Trophoblast cell (in vitro differentiated cells and primary cell): ENCODE results near the gene TSC1.

Source experiments
- DNase-seq, 2 donors: peaks; one replicate each; pipeline ENCODE4 v3.0.0-alpha.2; 2016
- H2AFZ ChIP-seq: 2 replicates; pipeline ENCODE4 v1.6.1; 2013; ENCODE audit warnings: low read length, moderate library complexity, mild to moderate bottlenecking; ENCODE audit not compliant: insufficient read depth, poor library complexity
- H2AK5ac ChIP-seq: 2 replicates; pipeline ENCODE4 v1.6.1; 2013; ENCODE audit warnings: mild to moderate bottlenecking, low read length
- H2BK120ac ChIP-seq: 2 replicates; pipeline ENCODE4 v1.6.1; 2013; ENCODE audit warnings: low read length, mild to moderate bottlenecking, moderate library complexity; ENCODE audit not compliant: insufficient read depth, poor library complexity
- H2BK12ac ChIP-seq: 2 replicates; pipeline ENCODE4 v1.6.1; 2013; ENCODE audit warnings: mild to moderate bottlenecking, low read length, moderate library complexity
- H2BK5ac ChIP-seq: 2 replicates; pipeline ENCODE4 v1.6.1; 2013; ENCODE audit warnings: low read length, low read depth, moderate library complexity, mild to moderate bottlenecking; ENCODE audit not compliant: poor library complexity
- H3K14ac ChIP-seq: 2 replicates; pipeline ENCODE4 v1.6.1; 2013; ENCODE audit warnings: mild to moderate bottlenecking, low read length
- H3K18ac ChIP-seq: 2 replicates; pipeline ENCODE4 v1.6.1; 2013; ENCODE audit warnings: mild to moderate bottlenecking, low read length
- H3K23ac ChIP-seq: 2 replicates; pipeline ENCODE4 v1.6.1; 2013; ENCODE audit warnings: low read length
- H3K27ac ChIP-seq: 2 replicates; pipeline ENCODE4 v1.5.1; 2013; ENCODE audit warnings: low read depth, mild to moderate bottlenecking, inconsistent platforms, low read length, moderate library complexity
- H3K27me3 ChIP-seq: 2 replicates; pipeline ENCODE4 v1.6.1; 2013; ENCODE audit warnings: inconsistent platforms, mild to moderate bottlenecking, low read length, moderate library complexity; ENCODE audit not compliant: insufficient read depth
- H3K36me3 ChIP-seq, 2 experiments: 1 replicate in 1 of 2; 2 replicates in 1 of 2; pipeline ENCODE4 v1.6.1; 2013; ENCODE audit warnings: low read length in 2 of 2, mild to moderate bottlenecking in 2 of 2, moderate library complexity in 1 of 2; ENCODE audit not compliant: insufficient read depth in 2 of 2, control insufficient read depth in 1 of 2
- H3K4ac ChIP-seq: 2 replicates; pipeline ENCODE4 v1.6.1; 2013; ENCODE audit warnings: low read depth, mild to moderate bottlenecking, low read length, moderate library complexity
- H3K4me1 ChIP-seq, 2 experiments: 1 replicate in 1 of 2; 2 replicates in 1 of 2; pipeline ENCODE4 v1.6.1; 2013; ENCODE audit warnings: low read length in 2 of 2, mild to moderate bottlenecking in 2 of 2, moderate library complexity in 1 of 2; ENCODE audit not compliant: insufficient read depth in 2 of 2, control insufficient read depth in 1 of 2
- H3K4me2 ChIP-seq: 2 replicates; pipeline ENCODE4 v1.6.1; 2013; ENCODE audit warnings: inconsistent platforms, mild to moderate bottlenecking, low read length, moderate library complexity
- H3K4me3 ChIP-seq: 2 replicates; pipeline ENCODE4 v1.5.1; 2013; ENCODE audit warnings: mild to moderate bottlenecking, low read depth, low read length, inconsistent platforms
- H3K79me1 ChIP-seq: one replicate; pipeline ENCODE4 v1.6.1; 2013; ENCODE audit warnings: low read length
- H3K79me2 ChIP-seq: 2 replicates; pipeline ENCODE4 v1.6.1; 2013; ENCODE audit warnings: low read length, mild to moderate bottlenecking; ENCODE audit not compliant: control insufficient read depth, insufficient read depth, poor library complexity
- H3K9ac ChIP-seq: 2 replicates; pipeline ENCODE4 v1.6.1; 2013; ENCODE audit warnings: mild to moderate bottlenecking, low read length
- H3K9me3 ChIP-seq: 2 replicates; pipeline ENCODE4 v1.6.1; 2013; ENCODE audit warnings: low read depth, mild to moderate bottlenecking, control low read depth, inconsistent platforms, low read length; ENCODE audit not compliant: insufficient read depth
- H4K12ac ChIP-seq: 2 replicates; pipeline ENCODE4 v1.6.1; 2013; ENCODE audit warnings: low read depth, mild to moderate bottlenecking, low read length, moderate library complexity
- H4K8ac ChIP-seq: 2 replicates; pipeline ENCODE4 v1.6.1; 2013; ENCODE audit warnings: low read depth, mild to moderate bottlenecking, low read length, moderate library complexity
- H4K91ac ChIP-seq: one replicate; pipeline ENCODE4 v1.6.1; 2013; ENCODE audit warnings: low read depth, mild to moderate bottlenecking, low read length, moderate library complexity
- WGBS: extraction: QIAGEN DNeasy Blood & Tissue Kit; methylation state at CpG from one replicate; pipeline ENCODE4 v1.1.7; 2013; ENCODE audit warnings: missing lambda C conversion rate; ENCODE audit not compliant: insufficient read length, insufficient coverage; ENCODE audit errors: extremely low coverage; 5-methylcytosine and 5-hydroxymethylcytosine counted together

TSC1 gene

GRCh38 chr9:132901858-132902831 is 42.3 kb downstream of the TSC1 start:
- no peaks in the 10 kb centered on the region for H3K79me2 ChIP-seq
- no peak overlapping the region for H2BK120ac ChIP-seq
- no peak overlapping the region for H3K14ac ChIP-seq
- H4K91ac ChIP-seq: no peak overlapping the region
- H3K4ac ChIP-seq: no peak overlapping the region
- no peak overlapping the region for H2BK12ac ChIP-seq
- peak; percentile 79 to 96 for DNase-seq
- no peak overlapping the region for H2BK5ac ChIP-seq
- no peaks in the 10 kb centered on the region for H3K4me1 ChIP-seq
- H3K18ac ChIP-seq: no peak overlapping the region
- no peak overlapping the region for H3K9ac ChIP-seq
- no peak overlapping the region for H3K27ac ChIP-seq
- H4K12ac ChIP-seq: no peak overlapping the region
- no peak overlapping the region for H2AK5ac ChIP-seq
- no peaks in the 10 kb centered on the region for H3K79me1 ChIP-seq
- no peak overlapping the region for H4K8ac ChIP-seq
- peaks cover 40 to 61% of the 10 kb centered on the region in 2 experiments for H3K36me3 ChIP-seq
- H3K9me3 ChIP-seq: no peaks in the 10 kb centered on the region
- H3K4me2 ChIP-seq: no peak overlapping the region
- H3K23ac ChIP-seq: no peak overlapping the region
- no peaks in the 10 kb centered on the region for H3K27me3 ChIP-seq
- no CpG with 5 or more reads among the region's 11 CpGs for WGBS
- H3K4me3 ChIP-seq: no peak overlapping the region
- H2AFZ ChIP-seq: no peak overlapping the region

- no peak overlapping the region for H3K9ac ChIP-seq
- H2AK5ac ChIP-seq: no peak overlapping the region
- no CpG with 5 or more reads among the region's 7 CpGs for WGBS
- no peak overlapping the region for H4K91ac ChIP-seq
- no peak overlapping the region for H3K18ac ChIP-seq
- no peaks in the 10 kb centered on the region for H3K27me3 ChIP-seq
- no peak overlapping the region for H2BK120ac ChIP-seq
- H3K9me3 ChIP-seq: no peaks in the 10 kb centered on the region
- H4K12ac ChIP-seq: no peak overlapping the region
- peak overlapping the region; percentile 41 for H3K23ac ChIP-seq
- no peak overlapping the region for H3K4me2 ChIP-seq
- no peak overlapping the region for H3K27ac ChIP-seq
- peaks cover 42 to 62% of the 10 kb centered on the region in 2 experiments for H3K36me3 ChIP-seq
- H3K4ac ChIP-seq: no peak overlapping the region
- no peak overlapping the region for H2AFZ ChIP-seq
- no peak overlapping the region for H2BK5ac ChIP-seq
- H4K8ac ChIP-seq: no peak overlapping the region
- no peak overlapping the region for H2BK12ac ChIP-seq
- no peak for DNase-seq
- no peaks in the 10 kb centered on the region for H3K79me2 ChIP-seq
- peaks cover 0 to 2% of the 10 kb centered on the region in 2 experiments for H3K4me1 ChIP-seq
- H3K4me3 ChIP-seq: no peak overlapping the region
- H3K14ac ChIP-seq: no peak overlapping the region
- H3K79me1 ChIP-seq: no peaks in the 10 kb centered on the region
Observed at GRCh38 chr9:132898051-132898450, 46.4 kb downstream of the TSC1 start.

- Histone ChIP-seq H2BK120ac (no peak overlapping the region), H3K4me2 (no peak overlapping the region), H3K4me3 (no peak overlapping the region), H3K9me3 (no peaks in the 10 kb centered on the region), H3K79me2 (no peaks in the 10 kb centered on the region), H4K91ac (no peak overlapping the region), H4K8ac (no peak overlapping the region), H2AFZ (no peak overlapping the region), H3K36me3 (peaks cover 40 to 64% of the 10 kb centered on the region in 2 experiments), H2BK12ac (no peak overlapping the region), H3K4me1 (peaks cover 0 to 2% of the 10 kb centered on the region in 2 experiments), H3K23ac (no peak overlapping the region), H3K79me1 (no peaks in the 10 kb centered on the region), H4K12ac (no peak overlapping the region), H2AK5ac (no peak overlapping the region), H2BK5ac (no peak overlapping the region), H3K18ac (no peak overlapping the region), H3K14ac (no peak overlapping the region), H3K4ac (no peak overlapping the region), H3K27me3 (no peaks in the 10 kb centered on the region), H3K9ac (no peak overlapping the region), H3K27ac (no peak overlapping the region)
- no CpG with 5 or more reads among the region's 6 CpGs for WGBS
- DNase-seq: no peak
Observed at GRCh38 chr9:132896906-132897305, 47.5 kb downstream of the TSC1 start.

- peaks cover 0 to 2% of the 10 kb centered on the region in 2 experiments for H3K4me1 ChIP-seq
- no peak overlapping the region for H3K23ac ChIP-seq
- H3K4me3 ChIP-seq: peak overlapping the region; percentile 16
- no peak overlapping the region for H3K14ac ChIP-seq
- H3K27ac ChIP-seq: no peak overlapping the region
- no peaks in the 10 kb centered on the region for H3K79me1 ChIP-seq
- no peaks in the 10 kb centered on the region for H3K79me2 ChIP-seq
- no peak overlapping the region for H2AFZ ChIP-seq
- H3K9me3 ChIP-seq: no peaks in the 10 kb centered on the region
- H2BK120ac ChIP-seq: no peak overlapping the region
- no peak overlapping the region for H4K8ac ChIP-seq
- no peak overlapping the region for H4K12ac ChIP-seq
- WGBS: no CpG with 5 or more reads among the region's 13 CpGs
- no peak overlapping the region for H3K4me2 ChIP-seq
- no peak for DNase-seq
- H3K9ac ChIP-seq: no peak overlapping the region
- no peak overlapping the region for H2AK5ac ChIP-seq
- H3K36me3 ChIP-seq: peaks cover 37 to 61% of the 10 kb centered on the region in 2 experiments
- no peak overlapping the region for H3K4ac ChIP-seq
- no peak overlapping the region for H3K18ac ChIP-seq
- no peak overlapping the region for H4K91ac ChIP-seq
- H3K27me3 ChIP-seq: no peaks in the 10 kb centered on the region
- no peak overlapping the region for H2BK12ac ChIP-seq
- no peak overlapping the region for H2BK5ac ChIP-seq
Observed at GRCh38 chr9:132896264-132896663, 48.2 kb downstream of the TSC1 start.
